Coronary artery (tissue), 2 donors: ENCODE results near the gene ZNF668.

Source experiments
- DNase-seq: peaks from one replicate; pipeline ENCODE4 v3.0.0-alpha.2; 2017; ENCODE audit warnings: low spot score
- H3K27ac ChIP-seq, 2 donors: fragments of 200-600 bp; sonication (generic); one replicate each; pipeline ENCODE4 v1.5.1; 2016 to 2019
- H3K4me3 ChIP-seq: fragments of 200-600 bp; sonication (generic); 2 replicates; pipeline ENCODE4 v1.5.1; 2016; ENCODE audit warnings: mild to moderate bottlenecking, moderate library complexity
- CTCF ChIP-seq: fragments of 200-600 bp; sonication (generic); IDR thresholded peaks from one replicate; pipeline ENCODE4 v1.5.1; 2019; ENCODE audit warnings: antibody characterized with exemption

Gene ZNF668

GRCh38 chr16:31033709-31034492 is 40.1 kb downstream of the ZNF668 start:
- peak overlapping the region; percentile 92 to 95 for H3K27ac ChIP-seq
- peak overlapping the region; percentile 85 for H3K4me3 ChIP-seq
- peak; percentile 91 for DNase-seq
- TF ChIP-seq CTCF: no peak

GRCh38 chr16:31032736-31033708 is 41.0 kb downstream of the ZNF668 start, which contains the start of gene STX4:
STX4 (plus strand) TSS chr16:31033558; CDS start chr16:31033806, 248 bp downstream.
- Histone ChIP-seq H3K27ac (peak within 1 kb of the TSS; percentile 92 to 95), H3K4me3 (peak within 1 kb of the TSS; percentile 85)
- no peak for TF ChIP-seq CTCF
- peak; percentile 99 for DNase-seq

GRCh38 chr16:31031276-31031675 is 42.8 kb downstream of the ZNF668 start:
- TF ChIP-seq CTCF: no peak
- H3K27ac ChIP-seq: no peak overlapping the region
- DNase-seq: no peak
- H3K4me3 ChIP-seq: no peak overlapping the region

- Histone ChIP-seq H3K27ac (no peak overlapping the region), H3K4me3 (no peak overlapping the region)
- TF ChIP-seq CTCF: no peak
- DNase-seq: no peak
Measured at GRCh38 chr16:31029272-31029671, 44.8 kb downstream of the ZNF668 start.

- TF ChIP-seq CTCF: no peak
- Histone ChIP-seq H3K4me3 (no peak overlapping the region), H3K27ac (no peak overlapping the region)
- DNase-seq: no peak
Measured at GRCh38 chr16:31025339-31025738, 48.7 kb downstream of the ZNF668 start.

- DNase-seq: no peak
- H3K27ac ChIP-seq: no peak overlapping the region
- no peak overlapping the region for H3K4me3 ChIP-seq
- TF ChIP-seq CTCF: no peak
Measured at GRCh38 chr16:31023627-31024226, 50.3 kb downstream of the ZNF668 start.
